SU-DHL-6 (cell line): ENCODE measurements around the gene DLK1.

Experiments used
- EZH2phosphoT487 ChIP-seq: fragments of 200-600 bp; sonication (generic), shearing (Covaris generic); conservative IDR thresholded peaks from 2 replicates; pipeline ENCODE4 v1.6.1; 2018; ENCODE audit warnings: mild to moderate bottlenecking, antibody characterized with exemption, low read length, moderate library complexity, mixed read lengths
- TF ChIP-seq, protein P1 (sequence below): fragments of 200-600 bp; sonication (generic); IDR thresholded peaks from one replicate; pipeline ENCODE4 v1.5.1; 2017; ENCODE audit warnings: antibody characterized with exemption, mild to moderate bottlenecking, low read length, moderate library complexity; ENCODE audit not compliant: insufficient read depth, poor library complexity, severe bottlenecking

DNA sequence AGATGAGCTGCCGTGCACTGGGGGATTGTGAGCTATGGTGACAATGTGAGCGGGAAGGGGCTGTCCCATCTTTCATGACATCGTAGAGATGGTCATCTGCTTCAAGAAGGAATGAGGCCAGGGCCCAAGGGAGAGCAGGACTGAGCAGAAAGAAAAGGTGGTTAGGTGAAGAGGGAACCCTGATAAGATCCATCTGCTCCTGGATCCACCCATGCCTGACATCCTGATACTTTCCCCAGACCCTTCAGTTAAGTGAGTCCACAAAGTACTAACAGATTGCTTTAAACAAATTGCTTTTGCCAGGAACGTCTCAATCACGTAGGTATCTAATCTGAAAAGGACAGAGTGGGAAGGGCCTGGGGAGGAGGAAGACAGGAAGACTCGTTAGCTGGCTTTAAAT lies 25.4 kb upstream of the DLK1 start:
- TF ChIP-seq, protein P1, sequence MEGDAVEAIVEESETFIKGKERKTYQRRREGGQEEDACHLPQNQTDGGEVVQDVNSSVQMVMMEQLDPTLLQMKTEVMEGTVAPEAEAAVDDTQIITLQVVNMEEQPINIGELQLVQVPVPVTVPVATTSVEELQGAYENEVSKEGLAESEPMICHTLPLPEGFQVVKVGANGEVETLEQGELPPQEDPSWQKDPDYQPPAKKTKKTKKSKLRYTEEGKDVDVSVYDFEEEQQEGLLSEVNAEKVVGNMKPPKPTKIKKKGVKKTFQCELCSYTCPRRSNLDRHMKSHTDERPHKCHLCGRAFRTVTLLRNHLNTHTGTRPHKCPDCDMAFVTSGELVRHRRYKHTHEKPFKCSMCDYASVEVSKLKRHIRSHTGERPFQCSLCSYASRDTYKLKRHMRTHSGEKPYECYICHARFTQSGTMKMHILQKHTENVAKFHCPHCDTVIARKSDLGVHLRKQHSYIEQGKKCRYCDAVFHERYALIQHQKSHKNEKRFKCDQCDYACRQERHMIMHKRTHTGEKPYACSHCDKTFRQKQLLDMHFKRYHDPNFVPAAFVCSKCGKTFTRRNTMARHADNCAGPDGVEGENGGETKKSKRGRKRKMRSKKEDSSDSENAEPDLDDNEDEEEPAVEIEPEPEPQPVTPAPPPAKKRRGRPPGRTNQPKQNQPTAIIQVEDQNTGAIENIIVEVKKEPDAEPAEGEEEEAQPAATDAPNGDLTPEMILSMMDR: no peak
- no peak for TF ChIP-seq EZH2phosphoT487
